C4-2B (cell line): Measurements from ENCODE around the gene COBL.

Experiments
- ZFX ChIP-seq: fragments of 450-650 bp; IDR thresholded peaks from 2 replicates; pipeline ENCODE4 v1.6.1; 2017
- TF ChIP-seq, protein P1 (sequence below): fragments of 450-650 bp; conservative IDR thresholded peaks from 2 replicates; pipeline ENCODE4 v1.5.1; 2017; ENCODE audit warnings: mild to moderate bottlenecking

DNA sequence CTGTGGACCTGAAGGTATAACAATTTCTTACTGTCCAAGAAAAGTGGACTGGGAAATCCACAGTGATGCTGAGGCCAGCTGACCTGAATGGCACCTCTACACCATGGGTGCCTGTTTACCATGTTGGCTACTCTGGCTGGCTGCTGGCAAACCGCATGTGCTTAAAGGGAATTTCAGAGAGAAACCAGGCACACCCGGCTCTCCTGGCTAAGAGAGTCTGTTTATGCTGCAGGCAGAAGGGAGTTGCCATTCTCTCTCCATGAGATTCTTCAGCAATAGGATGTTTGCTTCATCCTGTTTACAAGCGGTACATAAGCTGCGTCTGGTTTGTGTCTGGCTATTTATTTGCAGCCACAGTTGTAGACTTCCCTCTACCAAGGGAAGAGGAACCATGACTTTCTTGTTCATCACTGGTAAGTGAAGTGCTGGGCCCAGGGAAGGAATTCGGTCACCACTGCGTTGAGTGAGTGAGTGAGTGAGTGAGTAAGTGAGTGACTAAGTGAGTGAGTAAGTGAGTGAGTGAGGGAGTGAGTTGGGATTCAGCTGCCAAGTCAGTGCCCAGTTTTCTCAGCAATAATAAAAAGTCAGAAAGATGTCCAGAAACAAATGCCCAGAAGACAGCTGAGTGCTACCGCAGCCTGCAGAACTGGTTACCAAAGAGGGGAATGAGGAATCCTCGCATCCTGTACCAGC lies 90.4 kb downstream of the COBL start:
- TF ChIP-seq, protein P1, sequence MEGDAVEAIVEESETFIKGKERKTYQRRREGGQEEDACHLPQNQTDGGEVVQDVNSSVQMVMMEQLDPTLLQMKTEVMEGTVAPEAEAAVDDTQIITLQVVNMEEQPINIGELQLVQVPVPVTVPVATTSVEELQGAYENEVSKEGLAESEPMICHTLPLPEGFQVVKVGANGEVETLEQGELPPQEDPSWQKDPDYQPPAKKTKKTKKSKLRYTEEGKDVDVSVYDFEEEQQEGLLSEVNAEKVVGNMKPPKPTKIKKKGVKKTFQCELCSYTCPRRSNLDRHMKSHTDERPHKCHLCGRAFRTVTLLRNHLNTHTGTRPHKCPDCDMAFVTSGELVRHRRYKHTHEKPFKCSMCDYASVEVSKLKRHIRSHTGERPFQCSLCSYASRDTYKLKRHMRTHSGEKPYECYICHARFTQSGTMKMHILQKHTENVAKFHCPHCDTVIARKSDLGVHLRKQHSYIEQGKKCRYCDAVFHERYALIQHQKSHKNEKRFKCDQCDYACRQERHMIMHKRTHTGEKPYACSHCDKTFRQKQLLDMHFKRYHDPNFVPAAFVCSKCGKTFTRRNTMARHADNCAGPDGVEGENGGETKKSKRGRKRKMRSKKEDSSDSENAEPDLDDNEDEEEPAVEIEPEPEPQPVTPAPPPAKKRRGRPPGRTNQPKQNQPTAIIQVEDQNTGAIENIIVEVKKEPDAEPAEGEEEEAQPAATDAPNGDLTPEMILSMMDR: no peak
- TF ChIP-seq ZFX: no peak
